Activated CD8-positive, alpha-beta memory T cell treated with anti-CD3 and anti-CD28 coated beads, Interleukin-2, amount 50 U/mL, for 24 hours (primary cell): ENCODE results near the gene GCSAML.

ENCODE experiments used
- DNase-seq: peaks from one replicate; pipeline ENCODE4 v3.0.0-alpha.2; 2020; ENCODE audit errors: extremely low read depth

GCSAML gene

DNA sequence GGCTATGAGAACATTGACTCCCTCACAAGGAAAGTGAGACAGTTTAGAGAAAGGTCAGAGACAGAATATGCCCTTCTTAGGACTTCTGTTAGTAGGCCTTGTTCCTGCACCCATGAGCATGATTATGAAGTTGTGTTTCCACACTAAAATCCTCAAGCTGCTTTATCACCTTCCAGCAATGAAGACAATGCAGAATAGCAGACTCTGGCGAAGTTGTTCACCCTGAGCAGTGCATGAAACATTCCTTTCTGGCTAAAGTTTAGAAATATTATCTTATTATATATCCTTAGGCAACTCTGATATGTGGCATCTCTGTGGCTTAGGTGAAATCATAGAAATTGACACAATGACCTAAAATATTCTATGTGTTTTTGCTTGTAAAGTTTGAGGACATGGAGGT lies 25.3 kb downstream of the GCSAML start:
- DNase-seq: no peak

DNA sequence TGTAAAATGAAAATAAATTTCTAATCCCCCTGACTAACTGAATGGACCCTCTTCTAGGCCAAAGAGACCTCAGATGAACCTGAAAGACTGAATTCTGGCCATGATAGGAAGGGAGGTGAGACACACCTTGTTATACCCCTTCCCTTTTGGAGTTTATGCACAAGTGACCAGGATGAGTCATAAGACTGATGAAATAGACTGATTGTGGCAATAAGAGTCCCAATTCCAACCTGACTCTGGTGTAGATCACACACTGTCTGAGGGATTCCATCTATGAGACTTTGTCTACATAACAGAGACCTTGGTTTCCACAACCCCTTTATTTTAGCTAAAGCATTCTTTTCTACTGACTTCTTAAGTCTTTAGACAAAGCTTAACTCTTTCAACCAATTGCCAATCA lies 25.7 kb downstream of the GCSAML start:
- DNase-seq: no peak

- DNase-seq: no peak
Measured at GRCh38 chr1:247576514-247576913, 27.6 kb downstream of the GCSAML start.

DNA sequence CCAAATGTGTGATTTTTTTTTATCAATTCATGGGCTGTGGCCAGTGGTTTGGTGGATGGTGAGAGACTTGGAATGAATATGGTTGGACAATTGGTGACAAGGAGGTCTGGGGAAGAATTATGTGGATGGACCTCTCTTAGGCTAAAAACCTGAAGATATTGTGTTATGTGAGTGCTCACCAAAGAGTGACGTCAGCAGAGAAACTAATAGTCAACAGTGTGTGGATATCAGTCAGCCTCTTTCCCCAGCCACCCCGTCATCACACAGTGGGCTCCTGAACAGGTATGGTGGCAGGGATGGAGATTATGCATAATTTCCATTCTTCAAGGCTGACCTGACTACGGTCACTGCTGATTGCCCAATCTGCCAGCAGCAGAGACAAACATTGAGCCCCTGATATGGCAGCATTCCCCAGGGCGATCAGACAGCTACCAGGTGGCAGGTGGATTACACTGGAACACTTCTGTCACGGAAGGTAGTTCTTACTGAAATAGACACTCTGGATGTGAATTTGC lies 30.1 kb downstream of the GCSAML start:
- no peak for DNase-seq

GRCh38 chr1:247588060-247588459 lies 39.1 kb downstream of the GCSAML start, which contains the start of gene OR2G2:
Gene OR2G2 (plus strand): TSS chr1:247588360. CDS start chr1:247588360, 0 bp downstream.
- DNase-seq: no peak

- no peak for DNase-seq
Measured at GRCh38 chr1:247605286-247605685, 56.4 kb downstream of the GCSAML start, which contains the start of gene OR2G3. Gene OR2G3 (plus strand): TSS chr1:247605586. CDS start chr1:247605586, 0 bp downstream.

DNA sequence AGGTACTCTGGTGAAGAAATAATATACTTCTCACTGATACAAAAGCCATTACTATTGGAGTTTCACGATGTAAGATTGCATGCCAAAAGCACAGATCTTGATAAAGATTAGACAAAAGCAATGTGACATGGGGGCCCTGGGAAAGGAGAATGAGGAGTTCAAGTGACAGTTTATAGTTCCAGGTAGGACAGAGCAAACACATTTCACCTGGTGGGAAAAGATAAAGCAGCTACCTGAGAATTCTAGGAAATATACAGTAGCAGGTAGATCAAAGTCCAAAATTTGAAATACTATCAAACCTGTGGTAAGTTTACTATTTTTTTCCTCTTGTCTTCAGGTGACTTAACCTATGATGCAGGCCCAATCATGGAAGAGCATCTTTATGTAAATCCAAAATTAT lies 64.5 kb downstream of the GCSAML start:
- no peak for DNase-seq

DNA sequence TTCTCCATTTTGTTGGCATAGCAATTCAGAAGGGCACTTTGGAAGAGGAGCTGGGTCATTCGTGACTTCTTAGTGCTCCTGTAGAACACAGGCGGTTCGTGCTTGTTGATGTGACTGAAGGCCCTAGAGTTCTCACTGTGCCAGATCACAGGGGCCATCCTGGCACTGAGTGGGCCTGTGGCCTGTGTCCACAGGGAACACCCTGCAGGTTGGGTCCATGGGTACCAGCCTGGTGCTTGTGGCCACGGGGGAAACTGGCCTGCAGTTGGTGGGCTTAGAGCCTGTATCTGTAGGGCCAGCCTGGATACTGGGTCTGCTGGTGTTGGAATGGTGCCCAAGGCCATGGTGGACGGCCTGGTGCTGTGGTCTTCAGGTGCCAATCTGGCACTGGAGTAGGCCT lies 65.7 kb downstream of the GCSAML start:
- no peak for DNase-seq
